ENCODE measurements around the gene TSPEAR.
A peak's percentile ranks its signal among the peaks of the same experiment; 100 is the strongest.
"Not testable (repeated sequence)": the region's sequence is repeated elsewhere in the genome, so short reads cannot be mapped to it uniquely, and the experiment has no call there.

The TSPEAR gene

DNA sequence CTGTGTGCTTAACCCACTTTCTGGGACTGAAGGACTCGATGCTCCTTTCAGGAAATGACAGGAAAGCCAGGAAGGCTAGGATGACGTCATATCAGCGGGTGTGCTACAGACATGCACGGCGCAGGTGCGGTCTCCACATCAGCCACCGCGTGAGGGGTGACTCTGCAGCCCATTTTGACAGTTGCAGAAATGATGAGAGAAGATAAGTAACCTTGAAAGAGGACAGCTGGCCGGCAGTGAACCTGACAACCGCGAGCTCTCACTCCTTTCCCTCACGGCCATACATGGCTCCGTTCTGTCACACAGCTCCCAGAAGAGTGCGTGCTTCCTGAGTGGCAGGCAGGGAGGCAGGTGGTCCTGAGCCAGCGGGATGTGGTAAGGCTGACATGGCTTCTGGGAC lies 129.3 kb downstream of the TSPEAR start:
- DNase-seq = no peak

DNA sequence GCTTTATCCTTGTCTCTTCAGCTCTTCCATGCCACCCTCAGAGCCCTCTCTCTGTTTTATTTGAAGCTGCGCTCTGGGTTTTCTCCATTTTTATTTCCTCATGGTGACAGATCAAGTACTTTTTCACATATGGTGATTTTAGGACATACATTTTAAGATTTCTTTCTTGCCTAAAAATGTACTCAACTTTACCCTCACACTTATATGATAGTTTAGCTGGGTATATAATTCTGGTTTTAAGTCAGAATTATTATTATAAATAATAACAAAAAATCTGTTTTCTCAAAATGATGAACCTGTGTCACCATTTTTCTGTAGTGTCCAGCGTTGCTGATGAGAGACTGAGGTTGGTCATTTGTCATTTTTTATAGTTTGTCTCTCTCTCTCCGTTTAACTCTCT lies 130.2 kb downstream of the TSPEAR start:
- DNase-seq = no peak

DNA sequence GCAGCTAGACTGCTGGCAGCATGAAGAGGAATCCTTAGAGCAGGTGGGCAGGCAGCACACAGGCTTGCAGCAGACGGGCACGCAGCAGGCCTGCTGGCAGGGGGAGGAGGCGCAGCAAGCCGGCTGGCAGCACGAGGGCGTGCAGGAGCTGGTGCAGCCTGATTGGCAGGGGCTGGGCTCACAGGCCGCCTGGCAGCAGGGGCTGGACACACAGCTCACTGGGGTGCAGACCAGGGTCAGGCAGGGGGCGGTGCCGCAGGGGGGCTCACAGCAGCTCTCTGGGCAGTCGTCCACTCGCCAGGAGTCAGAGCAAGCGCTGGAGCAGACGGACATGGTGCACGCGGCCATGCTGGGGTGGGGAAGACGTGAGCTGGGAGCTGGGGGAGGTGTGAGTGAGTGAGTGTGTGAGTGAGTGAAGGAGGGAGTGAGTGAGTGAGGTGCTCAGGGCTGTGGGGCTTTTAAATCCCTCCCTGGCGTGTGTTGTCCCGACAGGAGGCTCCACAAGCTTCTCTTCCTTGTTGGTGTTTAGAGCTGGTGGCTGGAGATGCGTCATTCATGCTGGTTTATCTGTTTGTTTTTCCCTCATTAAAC lies 131.0 kb downstream of the TSPEAR start, which contains the start of gene KRTAP10-5:
Gene KRTAP10-5 (minus strand): TSS at position 374 of the 591 bp plus-strand sequence. CDS start 26 bp downstream, at position 348.
- DNase-seq = not testable (repeated sequence)

DNA sequence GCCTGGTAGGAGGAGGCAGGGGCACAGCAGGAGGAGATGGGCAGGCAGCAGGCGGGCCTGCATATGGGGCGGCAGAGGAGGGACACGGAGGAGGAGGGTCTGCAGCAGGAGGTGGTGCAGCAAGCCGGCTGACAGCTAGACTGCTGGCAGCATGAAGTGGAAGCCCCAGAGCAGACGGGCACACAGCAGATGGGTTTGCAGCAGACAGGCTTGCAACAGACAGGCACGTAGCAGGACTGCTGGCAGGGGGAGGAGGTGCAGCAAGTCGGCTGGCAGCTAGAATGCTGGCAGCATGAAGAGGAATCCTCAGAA lies 131.6 kb downstream of the TSPEAR start:
- DNase-seq = no peak

DNA sequence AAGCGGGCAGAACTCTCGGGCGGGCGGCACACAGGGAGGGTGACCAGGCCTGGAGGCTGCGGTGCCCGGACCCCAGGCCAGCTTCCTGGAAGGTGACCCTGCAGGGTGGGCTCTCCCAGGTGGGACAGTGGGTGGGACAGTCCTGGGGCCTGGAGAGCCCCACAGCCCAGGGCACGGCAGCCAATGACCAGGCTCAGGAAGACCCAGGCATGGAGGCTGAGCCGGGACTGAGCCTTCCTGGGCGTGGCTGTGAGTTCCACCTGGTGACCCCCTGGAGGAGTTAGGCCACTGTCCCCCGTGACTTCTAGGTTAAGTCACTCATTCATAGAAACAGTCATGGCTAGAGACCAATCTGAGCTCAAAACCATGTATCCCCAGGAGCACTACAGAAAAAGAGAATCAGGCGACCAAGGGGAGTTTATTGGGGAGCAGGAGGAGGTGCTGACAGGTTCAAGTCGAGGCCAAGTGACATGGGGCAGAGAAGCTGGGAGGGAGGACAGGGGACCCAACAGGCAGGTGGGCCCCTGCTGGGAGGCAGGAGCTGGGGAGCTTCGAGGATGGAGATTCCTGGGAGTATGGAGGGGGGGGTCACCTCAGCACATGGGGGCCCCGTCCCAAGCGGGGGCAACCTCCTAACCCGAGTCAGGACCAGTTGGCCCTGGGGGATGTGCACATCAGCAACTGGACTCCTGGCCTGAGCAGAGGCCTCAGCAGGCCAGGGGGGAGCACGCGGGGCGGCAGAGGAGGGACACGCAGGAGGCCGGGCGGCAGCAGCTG lies 132.1 kb downstream of the TSPEAR start:
- DNase-seq = no peak

DNA sequence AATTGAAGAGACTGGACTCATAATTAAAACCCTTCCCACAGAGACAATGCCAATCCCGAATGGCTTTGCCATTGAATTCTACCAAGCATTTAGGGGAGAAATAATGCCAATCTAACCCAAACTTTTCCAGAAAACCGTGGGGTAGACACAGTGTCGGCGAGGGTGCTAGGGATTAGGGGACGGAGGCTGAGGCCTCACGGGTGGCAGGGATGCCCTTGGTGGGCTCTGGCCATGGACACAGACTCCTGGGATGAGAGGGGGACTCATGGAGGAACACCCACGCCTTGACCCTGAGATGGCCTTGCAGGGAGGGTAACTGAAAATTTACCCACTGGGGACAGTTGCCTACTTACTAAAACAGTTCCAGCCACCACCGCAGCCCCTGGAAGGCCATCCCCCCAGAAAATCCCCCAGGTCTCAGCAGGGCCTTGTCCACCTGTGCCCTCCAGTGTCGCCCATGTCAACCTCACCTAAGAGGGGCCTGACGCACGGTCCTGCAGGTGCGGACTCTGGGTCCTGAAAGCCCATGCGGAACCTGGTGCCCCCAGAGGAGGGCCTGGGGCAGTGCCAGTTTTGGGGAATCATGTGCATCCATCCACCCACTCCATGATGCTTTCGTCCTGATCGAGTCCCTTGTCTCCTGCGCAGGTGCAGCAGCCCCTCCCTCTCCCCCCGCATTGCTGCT lies 132.9 kb downstream of the TSPEAR start:
- DNase-seq = no peak

DNA sequence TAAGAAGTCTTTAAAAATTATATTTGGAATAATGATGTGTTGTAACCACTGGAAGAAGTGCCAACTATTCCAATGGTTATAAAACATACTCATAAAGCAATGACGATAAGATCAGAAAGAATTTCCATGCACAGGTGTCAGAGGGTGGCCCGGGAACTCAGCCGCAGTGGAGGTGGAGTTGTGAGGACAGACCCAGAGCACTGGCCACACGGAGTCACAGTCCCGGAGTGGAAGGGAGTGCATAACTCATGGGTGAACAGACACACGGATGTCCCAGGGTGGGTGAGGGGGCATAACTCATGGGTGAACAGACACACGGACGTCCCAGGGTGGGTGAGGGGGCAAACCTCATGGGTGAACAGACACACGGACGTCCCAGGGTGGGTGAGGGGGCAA lies 135.3 kb downstream of the TSPEAR start:
- DNase-seq = no peak

DNA sequence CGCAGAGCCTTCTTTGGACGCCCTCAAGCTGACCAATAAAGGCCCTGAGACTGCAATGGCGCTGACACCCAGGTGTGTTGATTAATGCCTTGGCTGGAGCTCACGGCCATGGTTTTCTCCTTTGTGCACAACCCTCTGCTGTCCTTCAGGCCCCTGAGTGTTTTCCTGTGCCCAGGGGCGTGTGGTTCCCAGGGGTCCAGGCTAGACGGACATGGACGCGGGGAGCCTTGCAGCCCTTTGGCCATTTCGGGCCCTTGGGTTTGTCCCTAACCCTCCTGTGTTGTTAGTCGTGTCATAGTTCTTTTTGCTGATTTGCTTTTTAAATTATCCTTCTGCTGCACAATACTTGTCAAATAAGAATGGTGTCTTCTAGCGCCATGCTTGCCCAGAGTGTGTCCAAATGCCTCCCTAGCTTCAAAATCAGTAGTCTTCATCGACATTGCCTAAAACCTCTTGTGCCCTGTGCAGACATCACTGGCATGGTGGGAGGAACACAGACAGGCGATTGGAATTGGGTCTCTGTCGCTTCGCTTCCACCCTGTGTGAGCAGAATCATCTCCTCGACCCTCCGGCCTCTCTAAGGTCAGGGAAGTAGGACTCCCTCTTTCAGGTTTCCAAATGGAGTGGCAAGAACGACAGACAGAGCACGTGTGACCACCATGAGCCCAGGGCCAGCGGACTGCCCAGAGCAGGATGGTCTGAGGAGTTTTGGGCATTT lies 135.9 kb downstream of the TSPEAR start:
- no peak for DNase-seq

DNA sequence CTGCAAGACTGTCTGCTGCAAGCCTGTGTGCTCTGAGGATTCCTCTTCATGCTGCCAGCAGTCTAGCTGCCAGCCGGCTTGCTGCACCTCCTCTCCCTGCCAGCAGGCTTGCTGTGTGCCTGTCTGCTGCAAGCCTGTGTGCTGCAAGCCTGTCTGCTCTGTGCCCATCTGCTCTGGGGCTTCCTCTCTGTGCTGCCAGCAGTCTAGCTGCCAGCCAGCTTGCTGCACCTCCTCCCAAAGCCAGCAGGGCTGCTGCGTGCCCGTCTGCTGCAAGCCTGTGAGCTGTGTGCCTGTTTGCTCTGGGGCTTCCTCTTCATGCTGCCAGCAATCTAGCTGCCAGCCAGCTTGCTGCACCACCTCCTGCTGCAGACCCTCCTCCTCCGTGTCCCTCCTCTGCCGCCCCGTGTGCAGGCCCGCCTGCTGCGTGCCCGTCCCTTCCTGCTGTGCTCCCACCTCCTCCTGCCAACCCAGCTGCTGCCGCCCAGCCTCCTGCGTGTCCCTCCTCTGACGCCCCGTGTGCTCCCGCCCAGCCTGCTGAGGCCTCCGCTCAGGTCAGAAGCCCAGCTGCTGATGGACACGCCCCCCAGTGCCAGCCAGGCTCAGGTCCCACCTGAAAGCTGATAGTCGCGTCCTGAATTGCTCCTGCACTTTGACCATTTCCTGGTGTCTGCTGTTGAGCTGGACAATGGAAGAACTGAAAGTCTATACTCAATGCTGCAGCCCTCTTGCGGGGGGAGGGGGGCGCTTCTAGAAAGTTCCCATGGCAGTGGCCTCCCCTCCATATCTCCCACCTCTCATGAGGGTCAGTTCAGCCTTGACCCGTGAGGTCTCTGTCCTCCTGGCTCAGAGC lies 136.7 kb downstream of the TSPEAR start:
- no peak for DNase-seq

DNA sequence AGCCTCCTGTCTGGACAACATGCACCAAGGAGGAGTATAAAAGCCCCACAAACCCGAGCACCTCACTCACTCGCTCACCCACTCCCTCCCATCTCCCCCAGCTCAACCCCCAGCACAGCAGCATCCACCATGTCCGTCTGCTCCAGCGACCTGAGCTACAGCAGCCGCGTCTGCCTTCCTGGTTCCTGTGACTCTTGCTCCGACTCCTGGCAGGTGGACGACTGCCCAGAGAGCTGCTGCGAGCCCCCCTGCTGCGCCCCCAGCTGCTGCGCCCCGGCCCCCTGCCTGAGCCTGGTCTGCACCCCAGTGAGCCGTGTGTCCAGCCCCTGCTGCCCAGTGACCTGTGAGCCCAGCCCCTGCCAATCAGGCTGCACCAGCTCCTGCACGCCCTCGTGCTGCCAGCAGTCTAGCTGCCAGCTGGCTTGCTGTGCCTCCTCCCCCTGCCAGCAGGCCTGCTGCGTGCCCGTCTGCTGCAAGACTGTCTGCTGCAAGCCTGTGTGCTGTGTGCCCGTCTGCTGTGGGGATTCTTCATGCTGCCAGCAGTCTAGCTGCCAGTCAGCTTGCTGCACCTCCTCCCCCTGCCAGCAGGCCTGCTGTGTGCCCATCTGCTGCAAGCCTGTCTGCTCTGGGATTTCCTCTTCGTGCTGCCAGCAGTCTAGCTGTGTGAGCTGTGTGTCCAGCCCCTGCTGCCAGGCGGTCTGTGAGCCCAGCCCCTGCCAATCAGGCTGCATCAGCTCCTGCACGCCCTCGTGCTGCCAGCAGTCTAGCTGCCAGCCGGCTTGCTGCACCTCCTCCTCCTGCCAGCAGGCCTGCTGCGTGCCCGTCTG lies 137.5 kb downstream of the TSPEAR start, which contains the start of gene KRTAP10-4:
Gene KRTAP10-4 (plus strand): TSS at position 100 of the 827 bp plus-strand sequence. CDS start 30 bp downstream, at position 130.
- not testable (repeated sequence) for DNase-seq

DNA sequence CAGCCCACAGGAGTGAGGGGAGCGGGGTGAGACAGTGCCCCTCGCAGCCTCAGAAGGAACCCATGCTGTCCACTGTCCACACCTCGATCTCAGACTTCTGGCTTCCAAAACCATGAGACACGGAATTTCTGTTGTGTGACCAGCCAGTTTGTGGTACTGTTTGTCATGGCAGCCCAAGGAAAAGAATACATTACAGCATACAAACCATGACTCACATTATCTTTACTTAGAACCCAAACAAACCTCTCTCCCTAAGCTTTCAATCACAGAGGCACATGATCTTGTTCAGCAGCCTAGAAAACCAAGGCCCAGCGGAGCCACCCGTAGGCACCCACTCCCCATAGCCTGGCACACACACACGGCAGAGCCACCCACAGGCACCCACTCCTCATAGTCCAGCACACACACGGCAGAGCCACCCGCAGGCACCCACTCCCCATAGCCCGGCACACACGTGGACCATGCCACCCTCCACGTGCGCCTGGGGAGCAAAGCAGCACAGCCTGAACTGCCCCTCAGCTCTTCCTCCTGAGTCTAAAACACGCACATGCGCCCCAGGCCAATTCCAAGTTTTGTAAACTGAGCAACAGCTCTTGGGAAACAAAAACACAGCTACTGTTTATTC lies 138.3 kb downstream of the TSPEAR start:
- no peak for DNase-seq

DNA sequence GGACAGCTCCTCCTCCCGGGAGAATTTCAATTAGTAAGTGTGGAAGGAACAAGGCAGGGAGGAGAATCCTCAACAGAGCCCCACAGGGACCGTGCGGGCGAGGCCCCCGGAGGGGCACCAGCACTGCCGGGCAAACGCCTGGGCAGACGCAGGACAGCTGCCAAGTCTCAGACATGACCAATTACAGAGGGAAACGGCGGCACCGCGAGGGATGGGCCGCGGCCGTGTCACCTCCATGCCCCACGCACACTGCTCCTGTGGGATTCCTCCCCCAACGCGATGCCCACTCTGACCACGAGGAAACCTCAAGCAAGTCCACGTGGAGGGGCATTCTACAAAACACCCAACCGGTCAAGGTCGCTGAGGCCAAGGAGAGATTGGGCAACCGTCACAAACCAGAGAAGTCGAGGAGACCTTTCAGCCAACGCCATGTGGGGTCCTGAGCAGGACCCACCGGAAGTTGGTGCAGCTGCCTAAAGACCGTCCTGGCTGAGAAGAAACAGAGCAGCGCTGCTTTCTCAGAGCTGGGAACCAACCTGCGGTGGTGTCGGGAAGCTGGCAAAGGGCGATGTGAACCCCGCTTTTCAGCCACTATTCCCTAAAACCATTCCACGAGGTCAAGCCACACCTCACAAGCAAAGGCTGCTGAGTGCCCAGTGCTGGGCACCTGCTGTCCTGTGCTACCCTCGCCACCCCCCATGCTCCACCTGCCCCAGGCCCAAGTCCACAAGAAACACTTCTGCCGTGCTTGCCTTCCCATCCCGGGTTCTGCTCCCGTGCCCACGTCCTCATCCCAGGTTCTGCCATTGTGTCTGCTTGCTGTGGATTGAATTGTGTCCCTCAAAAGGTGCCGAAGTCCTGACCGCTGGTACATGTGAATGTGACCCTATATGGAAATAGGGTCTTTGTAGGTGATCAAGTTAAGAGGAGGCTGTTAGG lies 139.3 kb downstream of the TSPEAR start:
- DNase-seq = peak; percentile 42

DNA sequence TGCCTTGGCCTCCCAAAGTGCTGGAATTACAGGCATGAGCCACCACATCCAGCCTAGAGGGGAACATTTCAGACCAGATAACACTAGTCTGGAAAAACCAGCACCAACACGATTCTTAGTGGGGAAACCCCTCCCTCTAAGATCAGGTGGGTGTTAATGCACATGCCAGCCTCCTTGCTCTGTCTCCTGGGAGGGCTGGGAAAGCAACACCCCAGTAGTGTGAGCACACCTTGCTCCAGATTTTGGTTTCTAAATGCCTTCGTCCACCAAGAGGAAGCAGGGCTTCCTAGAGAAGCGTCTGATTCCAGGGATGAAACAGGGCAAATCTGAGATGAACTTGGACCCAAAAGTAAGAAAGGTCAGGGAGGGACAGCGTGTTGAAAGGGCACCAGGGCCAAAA lies 140.1 kb downstream of the TSPEAR start:
- no peak for DNase-seq

DNA sequence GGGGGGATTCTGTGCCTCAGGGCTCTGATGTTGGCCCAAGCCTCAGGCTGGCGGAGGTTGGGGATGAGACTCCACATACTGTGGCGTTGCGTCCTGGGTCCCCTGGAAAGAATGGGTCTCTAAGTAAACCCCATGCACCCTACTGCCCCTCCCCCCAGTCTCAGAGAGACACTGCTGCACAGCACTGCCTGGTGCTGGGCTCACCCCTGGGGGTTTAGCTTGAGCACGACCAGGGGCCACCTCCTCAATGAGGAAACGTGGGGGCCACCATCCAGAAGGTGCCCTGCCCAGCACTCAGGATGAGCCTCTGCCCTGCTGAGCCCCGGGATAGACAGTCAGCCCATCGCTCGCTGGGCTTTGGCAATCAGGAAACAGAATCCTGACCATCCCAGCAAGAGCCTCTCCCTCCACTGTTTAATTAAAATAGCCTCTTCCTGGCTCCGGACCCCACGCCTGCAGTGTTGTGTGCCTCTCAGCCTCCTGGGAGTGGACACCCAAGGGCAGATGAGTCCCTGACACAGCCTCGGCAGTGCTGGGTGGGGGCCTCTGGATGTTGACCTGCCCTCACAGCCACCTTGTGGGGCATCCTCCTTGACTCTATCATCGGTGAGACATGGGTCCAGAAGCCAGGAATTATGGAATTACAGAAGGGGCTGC lies 141.4 kb downstream of the TSPEAR start:
- peak; percentile 36 for DNase-seq

DNA sequence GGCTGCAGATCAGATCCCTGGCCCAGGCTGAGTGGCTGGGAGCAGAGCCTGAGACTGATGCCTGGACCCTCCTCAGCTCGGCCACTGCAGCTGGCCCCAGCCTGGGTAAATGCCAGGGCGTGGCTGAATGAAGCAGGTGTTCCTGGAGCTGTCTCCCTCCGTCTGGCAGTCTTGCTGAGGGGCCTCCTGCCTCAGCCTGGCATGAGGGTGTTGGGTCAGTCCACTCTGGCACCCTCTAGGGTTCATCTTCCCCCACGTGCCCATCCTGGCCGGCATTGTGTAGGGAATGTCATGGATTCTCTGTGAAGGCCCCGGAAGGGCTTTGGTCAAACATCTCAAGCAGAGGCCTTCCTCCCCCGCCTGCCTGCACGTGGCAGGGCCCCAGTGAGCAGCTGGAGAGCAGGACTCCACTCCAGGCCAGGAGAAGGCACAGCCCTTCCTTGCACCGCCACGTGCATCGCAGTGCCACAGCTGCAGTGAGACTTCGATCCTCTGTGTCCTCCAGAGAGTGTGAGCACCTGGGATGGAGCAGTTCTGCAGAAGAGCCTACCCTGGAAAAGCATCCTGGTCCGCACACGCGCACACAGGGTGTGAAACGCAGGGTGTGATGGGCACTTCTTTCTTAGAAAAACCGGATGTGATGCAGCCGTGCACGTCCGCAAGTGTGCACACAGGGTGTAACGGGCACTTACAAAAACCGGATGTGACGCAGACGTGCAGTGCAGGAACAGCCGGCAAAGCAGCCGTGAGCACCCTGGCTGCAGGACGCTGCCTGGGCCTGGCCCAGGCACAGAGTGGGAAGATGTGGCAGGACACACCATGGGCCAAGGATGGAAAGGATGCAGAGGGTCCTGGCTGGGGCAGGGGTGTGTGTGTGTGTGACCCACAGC lies 142.5 kb downstream of the TSPEAR start:
- no peak for DNase-seq

DNA sequence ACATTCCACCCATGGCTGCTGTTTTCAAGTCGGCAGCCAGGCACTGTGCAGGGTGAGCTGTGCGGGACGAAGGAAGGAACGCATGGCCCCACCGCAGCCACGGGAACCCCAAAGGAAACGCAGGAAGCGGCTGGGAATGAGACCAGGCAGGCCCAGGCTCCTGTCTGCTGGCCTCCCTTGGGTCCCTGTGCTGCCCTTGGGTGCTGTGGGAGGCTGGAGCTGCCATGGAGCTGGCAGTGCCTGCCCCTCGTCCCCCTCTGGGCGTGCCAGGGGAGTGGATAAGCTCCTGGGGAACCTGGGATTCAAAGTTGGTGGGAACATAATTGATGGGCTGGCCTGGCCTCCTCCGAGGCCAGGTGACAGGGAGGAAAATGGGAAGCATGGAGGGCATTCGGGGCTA lies 143.1 kb downstream of the TSPEAR start:
- DNase-seq = no peak

DNA sequence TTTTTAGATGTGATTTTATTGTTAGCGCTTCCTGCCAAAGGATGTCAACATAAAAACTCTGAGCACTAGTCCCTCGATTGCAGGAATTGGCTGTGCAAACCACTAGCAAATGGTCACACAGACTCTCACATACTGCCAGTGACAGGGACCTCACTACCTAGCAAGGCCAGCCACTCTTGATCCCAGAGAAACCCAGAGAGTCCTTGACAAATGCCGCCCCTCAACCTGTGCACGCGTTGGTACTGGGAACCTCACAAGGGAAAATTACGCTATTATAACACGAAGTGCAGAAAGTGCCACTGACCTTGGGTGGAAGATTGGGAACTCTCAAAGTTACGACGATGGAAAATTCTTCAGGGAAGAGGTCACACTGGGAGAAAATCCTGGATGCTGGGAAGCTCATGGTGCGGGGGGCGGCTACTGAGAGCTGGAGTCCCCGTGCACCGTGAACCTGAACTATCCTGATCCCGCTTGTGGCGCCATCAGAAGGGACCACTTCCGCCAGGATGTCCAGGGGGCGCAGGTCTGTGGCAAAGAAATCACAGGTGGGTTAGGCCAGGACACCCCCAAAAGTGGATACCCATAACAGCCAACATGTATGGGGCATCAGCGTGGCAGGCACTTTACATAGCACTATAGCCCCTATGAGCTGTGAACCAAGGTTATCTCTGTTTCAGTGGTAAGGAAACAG lies 143.7 kb downstream of the TSPEAR start:
- DNase-seq = no peak

DNA sequence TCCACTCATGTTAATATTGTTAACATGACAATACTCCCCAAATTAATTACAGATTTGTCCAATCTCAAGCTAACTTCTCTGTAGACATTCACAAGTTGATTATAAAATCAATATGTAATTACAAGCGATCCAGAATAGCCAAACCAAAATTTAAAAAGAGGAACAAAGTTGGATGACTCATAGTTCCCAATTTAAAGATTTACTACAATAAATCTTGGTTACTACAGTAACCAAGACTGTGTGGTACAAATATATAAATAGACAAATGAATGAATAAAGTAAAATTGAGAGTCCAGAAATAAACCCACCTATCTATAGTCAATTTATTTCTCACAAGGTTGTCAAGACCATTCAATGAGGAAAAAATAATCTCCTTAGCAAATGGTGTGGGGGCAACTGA lies 145.0 kb downstream of the TSPEAR start:
- no peak for DNase-seq
